ENCODE data around the gene TRAPPC6A. TPM values are rescaled to one million over a fixed set of nuclear protein-coding genes. Genes with fewer than 3 reads are reported as not detected.

TRAPPC6A gene
- total and polyA plus RNA-seq, 2 donors = 37.9 to 61.4 TPM

DNA sequence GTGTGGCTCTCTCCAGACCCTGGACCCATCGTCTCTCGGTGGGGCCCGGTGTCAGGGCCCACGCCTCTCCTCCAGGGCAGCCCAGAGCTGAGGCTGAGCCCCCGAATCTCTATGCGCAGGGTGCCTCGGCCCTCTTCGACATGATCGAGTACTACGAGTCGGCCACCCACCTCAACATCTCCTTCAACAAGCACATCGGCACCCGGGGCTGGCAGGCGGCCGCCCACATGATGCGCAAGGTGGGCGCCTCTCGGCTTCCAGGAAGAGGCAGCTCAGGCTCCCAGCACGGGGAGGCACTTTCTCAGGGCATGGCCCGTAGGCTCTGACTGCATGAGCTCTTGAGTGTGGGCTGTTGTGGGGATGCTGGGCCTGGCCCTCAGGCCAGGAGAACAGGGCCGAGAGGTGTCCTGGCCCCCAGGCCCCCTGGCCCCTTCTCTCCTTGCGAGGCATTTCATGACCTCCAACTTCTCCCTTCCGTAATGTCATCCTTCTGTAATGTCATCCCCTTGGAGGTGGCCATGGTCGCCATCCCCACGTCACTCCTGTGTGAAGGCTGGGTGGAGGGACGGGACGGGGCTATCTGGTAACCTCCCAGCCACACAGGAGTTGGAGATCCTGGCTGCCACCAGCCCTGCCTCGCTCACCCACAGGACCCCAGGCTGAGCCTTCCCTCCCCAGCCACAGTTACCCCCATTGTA lies 36.7 kb downstream of the TRAPPC6A start:
- Histone ChIP-seq H3K36me3 (ENCODE audit: control insufficient read depth in 2 of 2, insufficient read depth in 2 of 2, low read length in 1 of 2) (peaks cover 34 to 65% of the 10 kb centered on the region in 2 donors), H3K9me3 (ENCODE audit: control insufficient read depth in 2 of 2, insufficient read depth in 1 of 2, low read length in 1 of 2) (no peaks in the 10 kb centered on the region), H3K27ac (ENCODE audit: low read depth in 1 of 2, low read length in 1 of 2) (no peak overlapping the region), H3K4me1 (ENCODE audit: control insufficient read depth in 2 of 2, insufficient read depth in 2 of 2, low read length in 2 of 2) (peaks cover 0 to 9% of the 10 kb centered on the region in 2 donors), H3K27me3 (ENCODE audit: control insufficient read depth in 2 of 2, insufficient read depth in 1 of 2, low read length in 1 of 2) (no peaks in the 10 kb centered on the region), H3K4me3 (ENCODE audit: low read length in 2 of 2) (no peak overlapping the region)
- 96% methylated on average over 28 of the region's 28 CpGs for WGBS
- DNase-seq (ENCODE audit: low read depth in 6 of 9, low spot score in 9 of 9) = no peak

DNA sequence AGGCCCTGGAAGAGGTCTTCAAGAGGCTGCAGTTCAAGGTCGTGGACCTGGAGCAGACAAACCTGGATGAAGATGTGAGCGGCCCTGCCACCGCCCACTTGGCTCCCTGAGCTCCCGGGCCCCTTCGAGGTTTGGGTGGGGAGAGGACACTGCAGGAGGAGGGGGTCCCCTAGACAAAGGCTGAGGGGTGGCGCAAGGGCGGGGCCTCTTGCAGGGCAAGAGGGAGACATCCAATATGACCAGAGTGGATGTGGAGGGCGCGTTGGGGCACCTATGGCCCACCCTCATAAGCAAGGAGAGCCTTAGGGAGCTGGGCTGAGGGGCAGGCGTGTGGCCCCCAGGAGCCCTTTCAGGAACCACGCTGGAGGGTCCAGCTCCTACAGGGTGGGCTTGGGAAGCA lies 37.5 kb downstream of the TRAPPC6A start:
- Histone ChIP-seq H3K36me3 (ENCODE audit: control insufficient read depth in 2 of 2, insufficient read depth in 2 of 2, low read length in 1 of 2) (peaks cover 28 to 57% of the 10 kb centered on the region in 2 donors), H3K4me3 (ENCODE audit: low read length in 2 of 2) (no peak overlapping the region), H3K4me1 (ENCODE audit: control insufficient read depth in 2 of 2, insufficient read depth in 2 of 2, low read length in 2 of 2) (peaks cover 0 to 11% of the 10 kb centered on the region in 2 donors), H3K27ac (ENCODE audit: low read depth in 1 of 2, low read length in 1 of 2) (no peak overlapping the region), H3K27me3 (ENCODE audit: control insufficient read depth in 2 of 2, insufficient read depth in 1 of 2, low read length in 1 of 2) (no peaks in the 10 kb centered on the region), H3K9me3 (ENCODE audit: control insufficient read depth in 2 of 2, insufficient read depth in 1 of 2, low read length in 1 of 2) (no peaks in the 10 kb centered on the region)
- 98% methylated on average over 11 of the region's 11 CpGs for WGBS
- no peak for DNase-seq (ENCODE audit: low read depth in 6 of 9, low spot score in 9 of 9)

DNA sequence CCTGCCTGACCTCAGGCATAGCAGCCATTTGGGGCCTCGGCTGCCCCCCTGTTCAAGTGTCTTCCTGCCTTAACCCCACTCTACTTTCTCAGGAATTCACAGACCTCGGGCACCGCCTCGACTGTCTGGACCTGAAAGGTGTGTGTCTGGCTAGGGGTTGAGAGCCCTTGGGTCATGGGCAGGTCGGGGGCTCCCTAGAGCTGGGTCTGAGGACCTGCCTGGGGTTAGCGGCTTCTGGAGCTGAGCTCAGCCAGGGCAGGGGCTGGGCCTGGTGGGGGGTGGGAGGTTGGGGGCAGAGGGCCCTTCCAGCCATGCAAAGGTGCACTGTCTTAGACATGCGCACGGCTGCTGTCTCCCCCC lies 37.9 kb downstream of the TRAPPC6A start:
- H3K27ac ChIP-seq (ENCODE audit: low read depth in 1 of 2, low read length in 1 of 2) = no peak overlapping the region
- no peaks in the 10 kb centered on the region for H3K9me3 ChIP-seq (ENCODE audit: control insufficient read depth in 2 of 2, insufficient read depth in 1 of 2, low read length in 1 of 2)
- H3K4me1 ChIP-seq (ENCODE audit: control insufficient read depth in 2 of 2, insufficient read depth in 2 of 2, low read length in 2 of 2) = peaks cover 0 to 11% of the 10 kb centered on the region in 2 donors
- no peak overlapping the region for H3K4me3 ChIP-seq (ENCODE audit: low read length in 2 of 2)
- WGBS = 96% methylated on average over 8 of the region's 8 CpGs
- no peaks in the 10 kb centered on the region for H3K27me3 ChIP-seq (ENCODE audit: control insufficient read depth in 2 of 2, insufficient read depth in 1 of 2, low read length in 1 of 2)
- peaks cover 24 to 53% of the 10 kb centered on the region in 2 donors for H3K36me3 ChIP-seq (ENCODE audit: control insufficient read depth in 2 of 2, insufficient read depth in 2 of 2, low read length in 1 of 2)
- no peak for DNase-seq (ENCODE audit: low read depth in 6 of 9, low spot score in 9 of 9)

GRCh38 chr19:45139286-45140143 lies 38.5 kb downstream of the TRAPPC6A start:
- H3K36me3 ChIP-seq (ENCODE audit: control insufficient read depth in 2 of 2, insufficient read depth in 2 of 2, low read length in 1 of 2) = peaks cover 22 to 49% of the 10 kb centered on the region in 2 donors
- no peak for DNase-seq (ENCODE audit: low read depth in 6 of 9, low spot score in 9 of 9)
- H3K4me1 ChIP-seq (ENCODE audit: control insufficient read depth in 2 of 2, insufficient read depth in 2 of 2, low read length in 2 of 2) = peaks cover 0 to 11% of the 10 kb centered on the region in 2 donors
- no peak overlapping the region for H3K27ac ChIP-seq (ENCODE audit: low read depth in 1 of 2, low read length in 1 of 2)
- no peaks in the 10 kb centered on the region for H3K27me3 ChIP-seq (ENCODE audit: control insufficient read depth in 2 of 2, insufficient read depth in 1 of 2, low read length in 1 of 2)
- WGBS = 97% methylated on average over 24 of the region's 24 CpGs
- no peaks in the 10 kb centered on the region for H3K9me3 ChIP-seq (ENCODE audit: control insufficient read depth in 2 of 2, insufficient read depth in 1 of 2, low read length in 1 of 2)
- no peak overlapping the region for H3K4me3 ChIP-seq (ENCODE audit: low read length in 2 of 2)

- Histone ChIP-seq H3K27me3 (ENCODE audit: control insufficient read depth in 2 of 2, insufficient read depth in 1 of 2, low read length in 1 of 2) (no peaks in the 10 kb centered on the region), H3K36me3 (ENCODE audit: control insufficient read depth in 2 of 2, insufficient read depth in 2 of 2, low read length in 1 of 2) (peaks cover 17 to 47% of the 10 kb centered on the region in 2 donors), H3K9me3 (ENCODE audit: control insufficient read depth in 2 of 2, insufficient read depth in 1 of 2, low read length in 1 of 2) (no peaks in the 10 kb centered on the region), H3K4me1 (ENCODE audit: control insufficient read depth in 2 of 2, insufficient read depth in 2 of 2, low read length in 2 of 2) (peaks cover 0 to 11% of the 10 kb centered on the region in 2 donors), H3K4me3 (ENCODE audit: low read length in 2 of 2) (no peak overlapping the region), H3K27ac (ENCODE audit: low read depth in 1 of 2, low read length in 1 of 2) (no peak overlapping the region)
- WGBS = 95% methylated on average over 11 of the region's 11 CpGs
- no peak for DNase-seq (ENCODE audit: low read depth in 6 of 9, low spot score in 9 of 9)
Measured at GRCh38 chr19:45138303-45138751, 39.7 kb downstream of the TRAPPC6A start.

DNA sequence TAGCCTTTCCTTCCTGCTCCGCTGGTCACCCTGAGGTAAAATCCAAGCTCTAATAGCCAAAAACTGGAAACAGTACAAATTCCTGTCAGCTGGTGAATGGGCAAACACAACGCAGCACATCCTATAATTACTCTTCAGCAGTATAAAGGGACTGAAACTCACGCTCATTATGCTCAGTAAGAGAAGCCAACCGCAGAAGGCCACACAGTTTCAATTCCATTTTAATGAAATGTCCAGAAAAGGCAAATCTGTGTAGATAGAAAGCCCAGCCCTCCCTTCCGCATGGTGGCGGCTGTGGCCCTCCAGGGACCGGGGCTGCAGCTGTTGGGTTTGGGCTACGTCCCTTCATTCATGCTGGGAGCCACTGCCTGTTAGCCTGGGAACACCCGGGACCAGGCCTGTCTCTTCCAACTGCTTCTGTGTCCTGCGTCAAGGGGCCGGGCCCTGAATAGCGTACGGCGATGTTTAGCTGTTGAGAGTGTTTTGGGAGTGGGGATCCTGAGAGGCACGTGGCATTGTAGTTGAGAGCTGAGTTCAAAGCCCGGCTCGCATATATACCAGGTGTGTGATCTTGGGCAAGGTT lies 40.8 kb downstream of the TRAPPC6A start:
- Histone ChIP-seq H3K27ac (ENCODE audit: low read depth in 1 of 2, low read length in 1 of 2) (no peak overlapping the region), H3K4me3 (ENCODE audit: low read length in 2 of 2) (no peak overlapping the region), H3K27me3 (ENCODE audit: control insufficient read depth in 2 of 2, insufficient read depth in 1 of 2, low read length in 1 of 2) (no peaks in the 10 kb centered on the region), H3K36me3 (ENCODE audit: control insufficient read depth in 2 of 2, insufficient read depth in 2 of 2, low read length in 1 of 2) (peaks cover 8 to 39% of the 10 kb centered on the region in 2 donors), H3K9me3 (ENCODE audit: control insufficient read depth in 2 of 2, insufficient read depth in 1 of 2, low read length in 1 of 2) (no peaks in the 10 kb centered on the region), H3K4me1 (ENCODE audit: control insufficient read depth in 2 of 2, insufficient read depth in 2 of 2, low read length in 2 of 2) (peaks cover 0 to 11% of the 10 kb centered on the region in 2 donors)
- 97% methylated on average over 17 of the region's 17 CpGs for WGBS
- no peak for DNase-seq (ENCODE audit: low read depth in 6 of 9, low spot score in 9 of 9)

GRCh38 chr19:45136507-45137178 lies 41.4 kb downstream of the TRAPPC6A start:
- peaks cover 3 to 32% of the 10 kb centered on the region in 2 donors for H3K36me3 ChIP-seq (ENCODE audit: control insufficient read depth in 2 of 2, insufficient read depth in 2 of 2, low read length in 1 of 2)
- H3K27ac ChIP-seq (ENCODE audit: low read depth in 1 of 2, low read length in 1 of 2) = no peak overlapping the region
- WGBS = 93% methylated on average over 12 of the region's 12 CpGs
- DNase-seq (ENCODE audit: low read depth in 6 of 9, low spot score in 9 of 9) = no peak
- no peaks in the 10 kb centered on the region for H3K9me3 ChIP-seq (ENCODE audit: control insufficient read depth in 2 of 2, insufficient read depth in 1 of 2, low read length in 1 of 2)
- H3K27me3 ChIP-seq (ENCODE audit: control insufficient read depth in 2 of 2, insufficient read depth in 1 of 2, low read length in 1 of 2) = no peaks in the 10 kb centered on the region
- no peak overlapping the region for H3K4me3 ChIP-seq (ENCODE audit: low read length in 2 of 2)
- H3K4me1 ChIP-seq (ENCODE audit: control insufficient read depth in 2 of 2, insufficient read depth in 2 of 2, low read length in 2 of 2) = peaks cover 0 to 11% of the 10 kb centered on the region in 2 donors

DNA sequence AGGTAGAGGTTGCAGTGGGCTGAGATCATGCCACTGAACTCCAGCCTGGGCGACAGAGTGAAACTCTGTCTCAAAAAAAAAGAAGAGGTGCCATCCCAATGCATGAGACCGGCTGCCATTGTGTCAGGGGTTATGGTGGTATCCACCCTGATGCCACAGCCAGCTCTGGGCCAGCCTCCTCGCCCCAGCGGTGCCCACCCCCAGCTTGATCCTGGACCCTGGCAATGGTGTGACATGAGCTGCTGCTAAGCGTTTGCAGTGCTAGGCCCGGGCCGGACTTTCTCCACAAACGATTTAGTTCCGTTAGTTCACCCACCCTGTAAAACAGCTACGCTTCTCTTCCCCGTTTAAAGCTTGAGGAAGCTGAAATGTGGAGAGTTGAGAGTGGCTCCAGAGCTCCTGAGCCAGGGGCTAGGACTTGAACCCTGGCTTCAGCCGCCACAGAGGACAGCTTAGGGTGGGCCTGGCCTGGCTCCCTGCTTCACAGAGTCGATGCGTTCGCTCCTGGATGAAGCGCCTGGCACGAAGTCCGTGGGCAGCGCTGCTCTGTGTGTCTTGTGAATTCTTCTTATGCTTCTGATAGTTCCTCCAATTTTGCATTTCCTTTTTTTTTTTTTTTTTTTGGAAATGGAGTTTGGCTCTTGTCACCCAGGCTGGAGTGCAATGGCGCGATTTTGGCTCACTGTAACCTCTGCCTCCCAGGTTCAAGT lies 42.7 kb downstream of the TRAPPC6A start:
- Histone ChIP-seq H3K9me3 (ENCODE audit: control insufficient read depth in 2 of 2, insufficient read depth in 1 of 2, low read length in 1 of 2) (no peaks in the 10 kb centered on the region), H3K27me3 (ENCODE audit: control insufficient read depth in 2 of 2, insufficient read depth in 1 of 2, low read length in 1 of 2) (no peaks in the 10 kb centered on the region), H3K36me3 (ENCODE audit: control insufficient read depth in 2 of 2, insufficient read depth in 2 of 2, low read length in 1 of 2) (peaks cover under 1 to 20% of the 10 kb centered on the region in 2 donors), H3K4me3 (ENCODE audit: low read length in 2 of 2) (no peak overlapping the region), H3K4me1 (ENCODE audit: control insufficient read depth in 2 of 2, insufficient read depth in 2 of 2, low read length in 2 of 2) (peaks cover 0 to 11% of the 10 kb centered on the region in 2 donors), H3K27ac (ENCODE audit: low read depth in 1 of 2, low read length in 1 of 2) (no peak overlapping the region)
- WGBS = 97% methylated on average over 21 of the region's 21 CpGs
- no peak for DNase-seq (ENCODE audit: low read depth in 6 of 9, low spot score in 9 of 9)
